NCI-H2029 treated with DMSO at 0.1 percent for 48 hours (cell line): Measurements from ENCODE around the gene SMIM35.

Source experiments
- DNase-seq: peaks from one replicate; lab custom pipeline; 2025; lab: John Stamatoyannopoulos, UW

SMIM35 gene

DNA sequence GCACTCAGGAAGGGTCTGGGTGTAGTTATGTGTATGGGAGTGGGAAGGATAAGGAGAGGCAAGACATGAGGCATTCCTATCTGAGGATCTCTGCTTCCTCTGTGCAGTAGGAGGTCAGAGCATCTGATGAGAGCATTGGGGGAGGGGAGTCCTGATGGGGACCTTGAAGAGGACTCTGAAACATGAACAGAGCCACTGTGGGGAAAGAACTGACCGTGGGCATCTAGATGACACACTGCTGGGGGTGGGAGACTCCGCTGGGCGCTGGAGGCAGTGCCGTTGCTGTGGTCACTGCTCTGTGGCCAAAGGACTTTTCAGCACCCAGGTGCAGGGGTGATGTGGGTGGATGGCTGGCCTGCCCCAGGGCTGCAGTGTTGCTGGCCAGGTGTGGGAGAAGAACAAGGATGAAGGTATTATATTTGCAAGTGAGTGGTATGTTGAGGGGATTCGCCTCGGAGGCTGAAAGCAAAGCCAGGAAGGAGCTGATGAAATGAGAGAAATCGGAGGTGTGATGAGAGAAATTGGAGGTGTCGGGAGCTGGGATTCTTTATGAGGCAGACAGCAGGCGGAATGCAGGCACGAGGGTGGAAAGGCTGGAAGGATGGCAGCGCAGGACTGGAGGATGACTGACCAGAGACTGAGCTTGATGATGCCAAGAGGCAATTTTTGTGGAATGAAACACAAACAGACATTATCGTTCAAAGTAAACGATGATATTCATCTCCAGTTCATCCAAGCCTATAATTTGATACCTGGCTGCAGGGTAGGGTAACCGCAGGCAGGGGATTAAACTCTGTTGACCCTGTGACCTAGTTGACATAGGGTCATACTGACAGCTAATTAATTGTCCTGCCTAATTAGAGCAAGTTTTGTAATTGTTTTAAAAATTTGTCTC lies 29.3 kb downstream of the SMIM35 start:
- DNase-seq, result no peak

GRCh38 chr11:118056806-118057205 lies 30.0 kb downstream of the SMIM35 start:
- DNase-seq, result no peak

GRCh38 chr11:118055966-118056365 lies 30.8 kb downstream of the SMIM35 start:
- no peak for DNase-seq

GRCh38 chr11:118054712-118055640 lies 31.8 kb downstream of the SMIM35 start:
- DNase-seq, result no peak

GRCh38 chr11:118052581-118053206 lies 34.1 kb downstream of the SMIM35 start:
- DNase-seq, result no peak

DNA sequence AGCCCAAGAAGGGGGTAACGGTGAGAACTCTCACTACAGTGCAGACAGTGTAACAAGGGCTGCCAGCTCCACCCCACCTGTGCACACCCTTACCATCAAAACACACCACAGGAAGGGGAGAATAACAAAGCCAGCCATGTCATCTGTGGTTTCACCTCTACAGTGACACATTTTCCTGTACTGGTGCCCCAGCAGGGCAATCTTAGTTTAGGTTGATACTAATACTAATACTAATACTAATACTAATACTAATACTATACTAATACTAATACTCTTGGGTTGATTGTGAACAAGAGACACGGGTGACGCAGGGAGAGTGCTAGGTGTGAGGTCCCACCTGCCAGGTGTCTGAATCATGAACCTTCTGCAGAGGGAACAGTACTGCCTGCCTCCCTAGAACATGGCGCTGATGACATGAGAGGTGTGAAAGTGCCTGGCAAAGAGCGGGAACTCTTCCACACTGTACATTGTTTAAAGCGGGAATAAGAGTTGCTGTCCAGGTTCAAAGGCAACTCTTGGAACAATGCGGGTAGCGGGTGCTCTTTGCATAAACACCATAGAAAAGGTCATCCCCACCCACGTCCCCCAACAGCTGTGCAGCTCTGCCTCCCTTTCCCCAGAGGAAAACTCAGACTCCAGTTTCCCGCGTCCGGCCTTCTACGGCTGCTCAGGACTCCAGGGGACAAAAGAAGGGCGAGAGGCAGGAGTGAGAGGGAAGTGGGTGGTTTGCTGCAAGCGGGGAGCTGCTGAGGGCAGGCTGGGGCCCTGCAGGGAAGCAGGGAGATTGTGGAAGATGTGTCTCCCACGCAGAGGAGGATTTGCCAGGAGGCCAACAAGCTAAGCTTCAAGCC lies 34.9 kb downstream of the SMIM35 start:
- DNase-seq, result no peak

DNA sequence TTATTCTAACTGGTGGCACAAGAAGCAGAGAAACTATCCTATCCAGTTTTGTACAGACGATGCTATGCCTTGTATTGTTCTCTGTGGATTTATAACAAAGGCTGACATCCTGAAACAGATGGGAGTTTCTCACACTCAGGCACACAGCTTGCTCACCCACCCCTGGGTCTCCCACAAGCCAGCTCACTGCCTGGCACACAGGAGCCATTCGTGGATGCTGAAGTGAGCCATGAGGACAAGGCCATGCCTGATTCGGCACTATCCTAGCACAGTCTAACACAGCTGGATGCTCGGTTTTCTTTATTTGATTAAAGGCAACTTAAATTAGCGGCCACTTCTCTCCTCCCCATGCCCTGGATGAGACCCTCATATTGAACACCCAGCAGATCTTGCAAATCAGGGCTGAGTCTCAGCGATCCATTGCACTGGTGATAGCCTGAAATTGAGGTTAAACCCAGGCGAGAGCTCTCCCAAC lies 35.6 kb downstream of the SMIM35 start:
- no peak for DNase-seq

GRCh38 chr11:118050208-118050891 lies 36.4 kb downstream of the SMIM35 start:
- no peak for DNase-seq

GRCh38 chr11:118049771-118050170 lies 37.0 kb downstream of the SMIM35 start:
- no peak for DNase-seq

DNA sequence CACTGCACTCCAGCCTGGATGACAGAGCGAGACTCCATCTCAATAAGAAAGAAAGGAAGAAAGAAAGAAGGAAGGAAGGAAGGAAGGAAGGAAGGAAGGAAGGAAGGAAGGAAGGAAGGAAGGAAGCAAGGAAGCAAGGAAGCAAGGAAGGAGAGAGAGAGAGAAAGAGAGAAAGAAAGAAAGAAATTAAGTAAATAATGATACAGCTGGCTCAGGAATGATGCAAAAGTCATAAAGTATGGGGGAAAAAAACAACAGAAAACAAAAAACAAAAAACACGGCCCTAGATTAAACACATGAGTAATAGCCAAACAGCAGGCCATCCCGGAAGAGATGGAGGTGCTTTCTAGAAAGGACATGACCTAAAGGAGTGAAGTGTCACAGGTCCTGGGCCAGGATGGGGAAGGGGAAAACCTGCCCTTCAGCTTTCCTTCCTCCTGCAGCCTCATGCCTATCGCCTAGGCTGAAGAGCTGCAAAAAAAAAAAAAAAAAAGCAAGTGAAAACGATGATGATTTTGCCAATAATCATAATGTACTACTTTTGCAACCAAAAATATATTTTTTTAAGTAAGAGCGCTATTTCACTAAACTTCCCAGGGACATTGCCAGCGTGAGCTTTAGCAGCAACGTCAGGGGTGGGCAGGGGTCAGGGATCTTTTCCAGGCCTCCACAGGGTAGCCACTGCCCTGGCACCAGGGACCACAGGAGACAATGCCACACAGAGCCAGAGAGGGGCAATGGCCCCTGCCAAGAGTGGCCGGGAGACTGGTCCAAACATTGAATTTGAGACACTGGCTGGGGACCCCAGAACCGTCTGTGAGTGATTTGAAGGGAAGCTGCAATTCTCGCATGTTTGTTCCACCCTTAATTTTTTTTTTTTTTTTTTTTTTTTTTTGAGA lies 38.0 kb downstream of the SMIM35 start:
- DNase-seq, result no peak

GRCh38 chr11:118047749-118048148 lies 39.0 kb downstream of the SMIM35 start:
- DNase-seq, result no peak

DNA sequence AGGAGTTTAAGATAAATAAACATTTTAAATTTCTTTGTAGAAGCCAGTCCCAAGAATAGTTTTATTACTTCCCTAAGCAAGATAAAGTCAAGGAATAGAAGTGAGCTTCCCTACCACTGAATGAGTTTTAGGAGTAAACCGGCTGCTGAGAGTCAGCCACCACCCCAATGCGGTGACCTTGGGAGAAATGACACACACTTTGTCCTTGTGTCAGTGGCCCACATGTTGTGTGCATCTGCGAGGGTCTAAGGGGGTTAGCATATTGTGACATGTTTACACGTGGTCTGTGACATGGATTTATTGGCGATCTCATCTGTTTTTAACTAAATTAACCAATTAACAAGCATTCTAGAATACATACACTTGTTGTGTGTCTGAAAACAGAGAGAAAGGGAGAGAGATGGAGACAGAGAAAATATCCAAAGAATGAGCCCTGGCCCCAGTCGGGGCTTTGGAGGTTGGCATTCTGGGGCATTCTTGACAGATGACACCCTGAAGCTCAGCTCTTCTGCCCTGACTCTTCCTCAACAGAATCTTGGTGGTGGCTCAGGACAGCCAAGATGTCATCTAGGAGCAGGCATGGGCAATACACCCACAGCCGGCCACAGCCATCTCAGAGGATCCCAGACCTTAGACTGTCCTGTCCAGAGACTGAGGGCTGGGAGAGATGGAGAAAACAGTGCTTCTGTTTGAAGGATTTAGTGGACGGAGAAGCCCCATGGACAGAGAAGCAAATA lies 39.6 kb downstream of the SMIM35 start:
- DNase-seq, result no peak

DNA sequence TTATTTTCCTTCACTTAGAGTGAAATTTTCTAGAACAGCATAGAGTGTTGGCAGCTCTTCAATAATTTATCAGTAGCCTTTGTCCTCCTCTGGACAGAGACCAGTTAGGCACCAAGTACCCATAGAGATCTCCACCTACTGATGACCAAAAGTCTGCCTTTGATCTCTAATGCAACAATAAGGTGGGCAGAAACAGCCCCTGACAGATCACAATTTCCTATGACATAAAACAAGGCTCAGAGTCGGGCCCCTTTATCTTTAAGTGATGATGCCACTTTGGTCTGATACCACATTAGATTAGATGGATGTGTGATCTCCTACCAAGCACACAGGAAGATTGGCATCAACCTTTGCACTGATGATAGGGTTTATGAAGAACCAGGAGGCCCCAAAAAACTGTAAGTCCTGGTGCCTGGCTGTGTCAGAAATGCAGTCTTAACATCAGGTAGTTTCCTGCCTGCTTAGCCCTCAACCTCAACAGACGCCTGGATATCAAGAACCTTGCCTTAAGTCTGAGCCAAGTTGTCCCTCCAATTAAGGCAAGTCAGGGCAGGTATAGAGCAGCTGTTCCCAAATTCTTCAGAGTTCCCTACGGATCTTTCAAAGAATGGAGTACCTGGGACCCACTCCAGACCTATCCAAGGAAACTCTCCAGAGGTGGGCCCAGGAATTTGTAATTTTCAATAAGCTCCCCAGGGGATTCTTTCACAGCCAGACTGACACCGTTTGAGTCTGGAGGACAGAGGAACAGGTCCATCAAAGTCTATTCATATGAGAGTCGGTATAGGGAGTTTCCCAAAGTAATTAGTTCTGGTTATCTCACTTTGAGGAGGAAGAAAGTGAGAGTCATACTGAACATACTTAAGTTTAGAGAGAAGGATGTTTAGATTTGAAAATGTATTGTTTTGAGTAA lies 40.5 kb downstream of the SMIM35 start:
- DNase-seq, result no peak

DNA sequence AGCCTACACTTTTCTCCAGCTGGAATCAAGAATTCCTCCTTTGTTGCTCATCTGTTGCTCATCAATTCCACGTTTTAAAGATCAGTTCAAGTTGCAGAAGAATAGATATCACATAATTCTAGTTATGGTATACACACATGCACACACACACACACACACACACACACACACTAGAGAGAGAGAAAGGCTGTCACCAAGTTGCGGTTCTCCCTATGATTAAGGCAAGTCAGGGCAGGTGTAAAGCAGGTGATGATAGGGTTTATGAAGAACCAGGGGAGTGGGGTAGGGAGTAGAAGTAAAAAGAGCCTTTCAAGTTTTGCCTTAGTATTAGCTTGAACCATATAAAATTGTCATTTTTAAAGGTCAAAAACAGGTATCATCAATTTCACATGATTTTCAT lies 41.6 kb downstream of the SMIM35 start:
- no peak for DNase-seq

- DNase-seq, result no peak
These were observed 44.0 kb downstream of the SMIM35 start for GRCh38 chr11:118042796-118043195.

DNA sequence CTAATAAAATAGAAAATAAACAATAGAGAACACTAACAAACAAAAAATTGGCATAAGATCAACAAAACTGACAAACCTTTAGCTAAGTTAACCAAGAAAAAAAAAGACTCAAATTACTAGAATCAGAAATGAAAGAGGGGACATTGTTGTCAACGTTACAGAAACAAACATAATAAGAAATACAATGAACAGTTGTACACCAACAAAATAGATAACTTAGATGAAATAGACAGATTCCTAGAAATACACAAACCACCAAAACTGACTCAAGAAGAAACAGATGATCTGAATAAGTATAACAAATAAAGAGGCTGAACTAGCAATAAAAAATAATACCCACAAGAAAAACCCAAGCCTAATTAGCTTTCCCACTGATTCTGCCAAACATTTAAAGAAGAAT lies 44.6 kb downstream of the SMIM35 start:
- DNase-seq, result no peak

GRCh38 chr11:118033443-118033842 lies 53.3 kb downstream of the SMIM35 start:
- no peak for DNase-seq

DNA sequence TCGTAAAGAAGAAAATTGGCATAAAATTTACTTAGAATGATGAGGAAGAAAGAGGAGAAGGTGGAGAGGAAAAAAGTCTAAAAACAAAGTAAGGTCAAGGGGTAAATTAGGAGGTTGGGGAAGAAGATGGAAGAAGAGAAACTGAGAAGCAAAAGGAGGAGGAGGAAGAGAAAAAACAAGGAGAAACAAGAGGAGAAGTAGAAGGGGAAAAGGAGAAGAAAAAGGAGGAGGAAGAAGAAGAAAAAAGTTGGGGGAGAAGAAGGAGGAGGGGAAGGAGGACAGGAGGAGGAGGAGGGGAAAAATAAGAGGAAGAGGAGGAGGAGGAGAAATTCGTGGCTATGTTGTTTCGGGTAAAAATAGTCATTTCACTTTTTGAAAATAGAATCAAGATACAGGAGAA lies 58.1 kb downstream of the SMIM35 start:
- DNase-seq, result no peak
